B cell (primary cell): ENCODE data around the gene PARD3B.

ENCODE experiments used
- EZH2 ChIP-seq: IDR thresholded peaks from 2 replicates; pipeline ENCODE4 v1.6.1; 2012; ENCODE audit warnings: borderline replicate concordance, low read depth, mild to moderate bottlenecking, moderate library complexity, low read length; ENCODE audit not compliant: insufficient read depth, poor library complexity, severe bottlenecking
- TF ChIP-seq, protein P1 (sequence below): fragments of 200-600 bp; IDR thresholded peaks from one replicate; pipeline ENCODE4 v1.8.0; 2022; ENCODE audit warnings: antibody characterized with exemption, mild to moderate bottlenecking

DNA sequence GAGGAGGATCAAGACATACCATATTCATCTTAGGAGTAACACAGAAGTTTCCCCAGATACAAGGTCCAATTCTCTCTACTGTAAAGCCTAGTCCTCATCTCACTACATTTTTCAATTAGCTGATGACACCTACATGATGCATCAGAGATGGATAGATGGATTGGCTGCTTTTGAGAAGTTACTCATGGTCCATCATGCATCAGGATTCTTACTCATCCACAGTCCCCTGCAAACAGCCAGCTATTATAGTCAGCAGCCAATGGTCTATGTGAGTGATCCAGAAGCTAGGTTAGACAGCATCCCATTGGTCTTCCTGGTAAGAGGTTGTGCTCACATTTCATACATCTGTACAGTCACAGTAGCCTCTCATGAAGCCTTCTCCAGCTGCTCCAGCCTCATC lies 982.5 kb downstream of the PARD3B start:
- TF ChIP-seq, protein P1, sequence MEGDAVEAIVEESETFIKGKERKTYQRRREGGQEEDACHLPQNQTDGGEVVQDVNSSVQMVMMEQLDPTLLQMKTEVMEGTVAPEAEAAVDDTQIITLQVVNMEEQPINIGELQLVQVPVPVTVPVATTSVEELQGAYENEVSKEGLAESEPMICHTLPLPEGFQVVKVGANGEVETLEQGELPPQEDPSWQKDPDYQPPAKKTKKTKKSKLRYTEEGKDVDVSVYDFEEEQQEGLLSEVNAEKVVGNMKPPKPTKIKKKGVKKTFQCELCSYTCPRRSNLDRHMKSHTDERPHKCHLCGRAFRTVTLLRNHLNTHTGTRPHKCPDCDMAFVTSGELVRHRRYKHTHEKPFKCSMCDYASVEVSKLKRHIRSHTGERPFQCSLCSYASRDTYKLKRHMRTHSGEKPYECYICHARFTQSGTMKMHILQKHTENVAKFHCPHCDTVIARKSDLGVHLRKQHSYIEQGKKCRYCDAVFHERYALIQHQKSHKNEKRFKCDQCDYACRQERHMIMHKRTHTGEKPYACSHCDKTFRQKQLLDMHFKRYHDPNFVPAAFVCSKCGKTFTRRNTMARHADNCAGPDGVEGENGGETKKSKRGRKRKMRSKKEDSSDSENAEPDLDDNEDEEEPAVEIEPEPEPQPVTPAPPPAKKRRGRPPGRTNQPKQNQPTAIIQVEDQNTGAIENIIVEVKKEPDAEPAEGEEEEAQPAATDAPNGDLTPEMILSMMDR: no peak
- TF ChIP-seq EZH2: no peak
